ENCODE measurements around the gene MAP6.

MAP6 gene

DNA sequence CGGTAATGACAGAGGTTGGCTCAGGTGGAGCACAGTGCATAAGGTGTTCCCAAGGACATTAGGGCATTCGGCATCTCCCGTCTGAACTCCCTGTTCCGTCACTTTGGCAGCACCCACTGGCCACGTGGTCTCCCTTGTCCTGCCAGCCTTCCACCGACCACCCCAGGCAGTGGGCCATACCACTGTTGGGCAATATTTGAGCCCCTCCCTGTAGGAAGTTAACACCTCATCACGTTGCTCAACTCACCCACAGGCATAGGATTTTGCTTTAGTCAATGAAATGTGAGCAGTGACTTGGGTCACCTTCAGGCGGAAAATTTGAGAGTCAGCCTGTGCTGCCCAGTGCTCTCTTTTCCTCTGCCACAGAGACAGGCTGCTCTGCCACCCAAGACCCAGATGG, 62.7 kb downstream of the MAP6 start:
- ChIA-PET POLR2A (no interaction called here), CTCF (no interaction called here)
- TF ChIP-seq, protein P1, sequence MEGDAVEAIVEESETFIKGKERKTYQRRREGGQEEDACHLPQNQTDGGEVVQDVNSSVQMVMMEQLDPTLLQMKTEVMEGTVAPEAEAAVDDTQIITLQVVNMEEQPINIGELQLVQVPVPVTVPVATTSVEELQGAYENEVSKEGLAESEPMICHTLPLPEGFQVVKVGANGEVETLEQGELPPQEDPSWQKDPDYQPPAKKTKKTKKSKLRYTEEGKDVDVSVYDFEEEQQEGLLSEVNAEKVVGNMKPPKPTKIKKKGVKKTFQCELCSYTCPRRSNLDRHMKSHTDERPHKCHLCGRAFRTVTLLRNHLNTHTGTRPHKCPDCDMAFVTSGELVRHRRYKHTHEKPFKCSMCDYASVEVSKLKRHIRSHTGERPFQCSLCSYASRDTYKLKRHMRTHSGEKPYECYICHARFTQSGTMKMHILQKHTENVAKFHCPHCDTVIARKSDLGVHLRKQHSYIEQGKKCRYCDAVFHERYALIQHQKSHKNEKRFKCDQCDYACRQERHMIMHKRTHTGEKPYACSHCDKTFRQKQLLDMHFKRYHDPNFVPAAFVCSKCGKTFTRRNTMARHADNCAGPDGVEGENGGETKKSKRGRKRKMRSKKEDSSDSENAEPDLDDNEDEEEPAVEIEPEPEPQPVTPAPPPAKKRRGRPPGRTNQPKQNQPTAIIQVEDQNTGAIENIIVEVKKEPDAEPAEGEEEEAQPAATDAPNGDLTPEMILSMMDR (IDR thresholded peaks at IDR 0.05; ENCODE audit: control extremely low read depth, extremely low read depth, low read depth, missing control alignments): no peak
- DNase-seq (ENCODE audit: extremely low spot score): no peak

DNA sequence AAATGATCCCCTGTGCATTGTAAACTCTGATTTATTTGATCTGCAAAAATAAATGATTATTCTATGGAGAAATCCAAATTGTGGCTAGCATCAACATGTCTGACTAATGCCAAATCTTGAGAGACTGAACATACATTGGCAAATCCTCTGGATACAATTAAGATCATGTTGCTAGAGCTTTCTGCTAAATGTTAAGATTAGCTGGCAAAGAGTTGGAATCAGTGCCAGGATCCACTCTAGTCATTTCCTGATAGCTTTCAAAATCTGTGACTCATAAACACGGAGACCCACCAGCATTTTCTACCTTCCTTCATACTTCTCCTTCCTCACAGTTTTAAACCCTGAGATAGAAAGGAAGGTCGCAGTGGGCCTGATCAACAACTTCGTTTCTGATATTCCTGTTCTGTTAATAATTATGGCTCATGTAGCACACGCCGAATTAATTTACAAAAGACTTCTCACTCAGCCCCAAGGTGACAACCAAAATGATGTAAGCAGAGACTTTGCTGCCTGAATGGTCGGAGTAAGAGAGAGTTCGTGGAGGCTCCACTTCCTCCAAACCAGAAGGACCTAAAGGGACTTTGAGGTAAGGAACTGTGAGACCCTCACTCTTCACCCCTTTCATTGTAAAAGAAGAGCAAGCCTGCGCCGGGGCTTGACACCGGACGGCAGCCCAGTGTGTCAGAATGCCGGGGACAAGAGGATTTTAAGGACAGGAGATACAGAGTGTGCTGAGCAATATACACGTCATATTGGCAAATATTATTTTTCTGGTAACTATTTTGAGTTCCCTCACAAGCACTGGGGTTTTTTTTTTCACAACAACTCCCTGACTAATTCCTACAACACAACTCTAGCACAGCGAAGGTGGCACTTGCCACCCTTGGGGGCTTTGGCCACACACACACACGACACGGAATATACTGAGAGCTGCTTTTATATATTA, 64.8 kb downstream of the MAP6 start:
- TF ChIP-seq, protein P1 (IDR thresholded peaks at IDR 0.05; ENCODE audit: control extremely low read depth, extremely low read depth, low read depth, missing control alignments): no peak
- POLR2A ChIA-PET: no interaction called here
- CTCF ChIA-PET: interaction anchor here (0.8 kb wide), 1 partner anchor 9 kb away, joined by 4 read pairs; no protein-coding TSS in a partner anchor
- DNase-seq (ENCODE audit: extremely low spot score): no peak

DNA sequence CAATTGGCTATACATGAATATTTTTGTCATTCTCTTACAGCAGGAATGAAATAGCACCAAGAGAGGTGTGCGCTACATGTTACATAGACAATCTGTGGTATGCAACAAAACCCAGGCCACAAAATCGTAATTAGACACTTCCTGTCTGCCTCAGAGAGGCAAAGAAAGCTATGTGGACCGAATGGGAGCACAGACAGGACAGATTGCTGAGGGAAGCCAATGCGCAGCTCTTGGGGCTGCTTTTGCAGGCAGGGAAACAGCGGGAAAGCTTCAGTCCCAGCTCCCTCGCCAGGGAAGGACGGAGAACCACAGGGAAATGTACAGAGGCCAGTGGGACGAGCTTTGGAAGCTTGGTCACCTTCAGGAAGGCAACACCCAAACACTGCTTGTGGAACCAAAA, 65.9 kb downstream of the MAP6 start:
- DNase-seq (ENCODE audit: extremely low spot score): no peak

DNA sequence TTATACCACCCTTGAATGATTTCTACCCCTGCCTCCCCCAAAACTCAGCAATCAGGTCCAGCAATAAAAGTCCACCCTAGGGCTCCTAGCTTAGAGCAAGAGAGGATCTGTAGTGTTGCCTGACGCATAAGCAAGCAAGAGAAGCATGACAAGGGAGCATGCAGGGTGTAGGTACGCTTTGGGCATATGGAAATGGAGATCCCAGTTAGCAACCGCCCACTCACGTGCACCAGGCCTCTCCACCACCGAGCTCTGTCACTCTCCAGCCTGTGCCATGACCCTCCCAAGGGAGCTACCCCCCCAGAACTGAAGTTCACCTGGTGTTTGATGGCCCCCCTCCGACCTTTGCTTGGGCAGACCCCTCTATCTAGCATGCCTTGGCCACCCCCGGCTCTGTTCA, 67.3 kb downstream of the MAP6 start:
- POLR2A ChIA-PET: no interaction called here
- CTCF ChIA-PET: interaction anchor here (1.0 to 1.2 kb wide), 2 partner anchors 11 to 15 kb away, joined by 3 read pairs; no protein-coding TSS in a partner anchor
- TF ChIP-seq, protein P1 (IDR thresholded peaks at IDR 0.05; ENCODE audit: control extremely low read depth, extremely low read depth, low read depth, missing control alignments): no peak

More for the DNA sequence above, 65.9 kb downstream of the MAP6 start:
- TF ChIP-seq, protein P1 (IDR thresholded peaks at IDR 0.05; ENCODE audit: control extremely low read depth, extremely low read depth, low read depth, missing control alignments): no peak
- ChIA-PET POLR2A (no interaction called here), CTCF (no interaction called here)

DNA sequence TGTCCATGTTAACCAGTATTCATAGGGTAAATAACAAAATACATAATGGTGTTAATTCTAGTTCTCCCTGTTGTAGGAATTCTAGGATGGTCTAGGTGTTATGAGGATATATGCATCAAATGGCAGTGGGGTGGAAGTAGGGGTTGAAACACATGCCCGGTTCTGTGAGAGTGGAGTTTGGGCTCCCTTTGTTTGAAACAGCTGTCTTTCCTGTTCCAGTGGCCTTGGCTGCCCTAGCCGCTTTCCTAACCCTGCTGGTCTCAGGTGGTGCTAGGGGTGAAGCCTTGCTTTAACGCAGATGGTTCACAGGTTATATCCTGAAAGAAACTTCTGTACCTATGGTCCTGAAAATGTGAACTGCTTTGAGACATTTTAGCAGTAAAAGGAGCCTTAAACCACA, 68.5 kb downstream of the MAP6 start:
- POLR2A ChIA-PET: no interaction called here
- CTCF ChIA-PET: interaction anchor here (2.1 kb wide), 2 partner anchors 23 to 106 kb away, joined by 6 to 7 read pairs; no protein-coding TSS in a partner anchor
- DNase-seq (ENCODE audit: extremely low spot score): no peak
- TF ChIP-seq, protein P1 (IDR thresholded peaks at IDR 0.05; ENCODE audit: control extremely low read depth, extremely low read depth, low read depth, missing control alignments): no peak

More for the DNA sequence above, 67.3 kb downstream of the MAP6 start:
- no peak for DNase-seq (ENCODE audit: extremely low spot score)

DNA sequence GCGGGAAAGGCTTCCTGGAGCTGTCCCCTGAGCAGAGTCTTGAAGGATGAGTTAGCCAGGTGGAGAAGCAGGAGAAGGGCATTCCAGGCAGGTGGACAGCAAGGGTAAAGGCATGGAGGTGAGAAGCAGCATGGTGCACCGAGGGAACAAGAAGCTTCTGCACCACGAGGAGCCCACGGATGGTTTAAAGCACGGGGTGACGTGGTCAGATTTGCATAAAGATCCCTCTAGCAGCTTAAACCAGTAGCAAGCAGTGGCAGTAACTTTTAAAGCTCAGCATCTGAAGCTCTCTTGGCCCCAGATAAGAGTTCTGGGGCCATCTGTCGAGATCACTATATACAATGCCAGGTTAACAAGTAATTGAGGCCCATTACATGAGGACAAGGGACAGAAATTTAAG, 69.9 kb downstream of the MAP6 start:
- CTCF ChIA-PET: interaction anchor here (0.7 to 2.6 kb wide), 12 partner anchors 10 to 720 kb away, joined by 3 to 11 read pairs (median 5); no protein-coding TSS in a partner anchor
- POLR2A ChIA-PET: no interaction called here
- TF ChIP-seq, protein P1 (IDR thresholded peaks at IDR 0.05; ENCODE audit: control extremely low read depth, extremely low read depth, low read depth, missing control alignments): no peak
- DNase-seq (ENCODE audit: extremely low spot score): no peak

Measured in GM10248 (cell line).